ENCODE data around the gene PRKAR2B.
A peak's percentile ranks its signal among the peaks of the same experiment; 100 is the strongest.
"Not testable (repeated sequence)": the region's sequence is repeated elsewhere in the genome, so short reads cannot be mapped to it uniquely, and the experiment has no call there.

PRKAR2B gene

DNA sequence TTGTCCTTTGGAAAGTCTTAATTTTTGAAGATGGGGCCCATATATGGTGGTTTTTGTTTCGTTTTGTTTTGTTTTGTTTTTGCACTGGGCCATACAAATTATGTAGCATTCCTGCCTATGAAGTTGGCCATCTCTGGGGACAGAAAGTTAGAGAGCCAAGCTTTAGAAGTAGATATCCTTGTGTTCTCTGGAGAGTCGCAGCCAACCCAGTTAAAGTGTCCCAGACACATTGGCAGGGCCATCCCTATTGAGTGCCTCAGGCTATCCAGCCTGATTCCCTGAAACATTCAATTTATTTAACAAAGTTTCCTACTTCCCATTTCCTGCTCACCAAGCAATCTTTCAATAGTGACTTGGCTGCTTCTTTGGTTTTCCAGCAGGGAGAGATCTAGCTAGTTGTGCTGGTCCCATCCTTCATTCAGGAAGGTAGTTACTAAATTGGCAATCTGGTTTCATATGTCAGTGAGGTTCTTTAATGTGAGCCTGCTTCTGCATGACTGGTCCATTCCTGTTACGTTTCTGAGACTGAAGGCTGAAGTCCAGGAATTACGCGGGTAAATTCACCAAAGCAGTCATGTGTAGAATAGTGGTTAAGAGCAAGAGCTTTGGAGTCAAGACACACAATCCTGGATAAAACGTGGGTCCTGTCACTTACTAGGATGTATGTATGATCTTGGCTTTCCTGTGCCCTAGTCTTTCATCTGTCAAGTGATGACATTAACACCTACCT is 75.0 kb downstream of the PRKAR2B start:
- DNase-seq (ENCODE audit: low read depth): no peak

GRCh38 chr7:107122486-107122911 is 78.0 kb downstream of the PRKAR2B start:
- DNase-seq (ENCODE audit: low read depth): no peak

DNA sequence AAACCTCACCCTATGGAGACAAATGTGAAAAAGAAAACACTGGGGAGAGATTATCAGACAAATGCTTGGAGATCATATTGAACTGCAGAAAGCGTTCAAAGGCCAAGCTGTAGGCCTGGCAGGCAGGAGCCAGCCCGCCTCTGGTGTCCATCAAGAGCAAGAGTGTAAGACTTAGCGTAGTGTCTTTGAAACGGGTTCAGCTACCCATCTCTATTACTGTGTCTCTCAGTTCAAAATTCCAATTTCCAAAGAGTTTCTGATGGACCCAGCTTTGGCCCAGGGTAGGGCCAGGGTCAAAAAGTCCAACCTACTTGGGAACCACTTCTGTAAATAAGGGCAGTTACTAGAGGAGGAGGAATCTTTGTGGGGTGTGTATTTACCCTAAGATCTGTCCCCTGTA is 78.9 kb downstream of the PRKAR2B start:
- DNase-seq (ENCODE audit: low read depth): no peak

GRCh38 chr7:107125475-107125874 is 81.0 kb downstream of the PRKAR2B start:
- DNase-seq (ENCODE audit: low read depth): no peak

DNA sequence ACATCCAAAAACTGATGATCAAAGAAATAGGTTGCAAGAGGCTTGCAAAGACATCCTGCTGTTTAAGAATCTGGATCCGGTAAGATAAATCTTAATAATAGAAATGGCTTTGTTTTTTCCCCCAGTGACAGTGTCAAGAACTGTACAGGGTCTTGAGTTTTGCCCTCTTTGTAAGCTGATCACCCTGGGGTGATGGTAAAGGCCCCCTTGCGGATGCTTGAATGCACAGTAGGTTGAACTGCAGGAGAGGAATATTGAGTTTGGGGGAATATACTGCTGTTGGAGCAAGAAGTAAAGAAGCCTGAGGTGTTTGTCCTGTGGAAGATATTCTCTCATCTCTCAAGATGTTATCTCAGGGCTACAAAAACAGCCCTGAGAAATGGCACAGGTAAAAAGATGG is 83.7 kb downstream of the PRKAR2B start:
- no peak for DNase-seq (ENCODE audit: low read depth)

DNA sequence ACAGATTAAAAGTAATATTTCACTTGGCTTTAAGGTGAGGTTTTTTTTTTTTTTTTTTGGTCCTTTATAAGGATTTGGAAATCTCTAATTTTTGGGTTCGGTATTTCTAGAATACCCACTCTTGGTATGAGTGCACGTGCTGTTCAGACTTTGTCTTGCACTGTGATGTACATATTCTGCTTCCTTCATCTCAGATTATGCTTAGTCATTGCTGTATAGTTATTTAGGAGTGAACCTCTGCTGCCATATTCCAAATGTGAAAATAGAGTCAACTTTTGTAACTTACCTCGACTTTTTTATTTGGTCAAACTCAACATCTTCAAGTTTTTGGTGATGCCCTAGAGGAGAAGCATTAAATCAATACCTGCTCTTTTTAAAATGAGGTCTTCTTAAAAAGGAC is 84.2 kb downstream of the PRKAR2B start:
- DNase-seq (ENCODE audit: low read depth): no peak

DNA sequence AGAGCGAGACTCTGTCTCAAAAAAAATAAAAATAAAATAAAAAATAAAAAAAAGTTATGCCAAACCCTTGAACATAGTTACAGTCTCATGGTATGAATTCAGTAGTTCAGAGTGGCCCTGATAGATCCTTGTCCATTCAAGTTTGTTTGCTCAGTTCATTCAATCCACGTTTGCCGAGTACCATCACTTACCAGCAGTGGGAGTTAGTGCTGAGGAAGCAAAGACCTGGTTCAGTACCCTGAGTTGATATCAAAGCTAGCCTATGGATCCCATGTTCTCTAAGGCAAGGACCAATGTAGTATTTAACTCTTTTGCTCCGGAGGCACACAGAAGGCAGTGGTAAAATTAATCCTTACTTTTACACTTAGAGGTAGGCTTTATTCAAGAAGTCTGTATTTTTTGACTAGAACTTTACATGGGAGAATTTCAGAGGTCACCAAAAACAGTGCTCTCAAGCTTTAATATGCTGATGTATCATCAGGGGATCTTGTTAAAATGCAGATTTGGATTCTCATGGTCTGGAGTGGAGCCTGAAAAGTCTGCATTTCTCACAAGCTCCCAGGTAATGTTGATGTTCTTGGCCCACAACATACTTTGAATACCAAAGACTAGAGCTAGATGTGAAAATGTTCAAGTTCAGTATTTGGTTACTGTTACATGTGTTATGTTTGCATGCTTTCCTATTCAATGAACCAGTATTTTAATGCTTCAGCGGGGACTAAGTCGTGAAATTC is 86.1 kb downstream of the PRKAR2B start:
- DNase-seq (ENCODE audit: low read depth): no peak

DNA sequence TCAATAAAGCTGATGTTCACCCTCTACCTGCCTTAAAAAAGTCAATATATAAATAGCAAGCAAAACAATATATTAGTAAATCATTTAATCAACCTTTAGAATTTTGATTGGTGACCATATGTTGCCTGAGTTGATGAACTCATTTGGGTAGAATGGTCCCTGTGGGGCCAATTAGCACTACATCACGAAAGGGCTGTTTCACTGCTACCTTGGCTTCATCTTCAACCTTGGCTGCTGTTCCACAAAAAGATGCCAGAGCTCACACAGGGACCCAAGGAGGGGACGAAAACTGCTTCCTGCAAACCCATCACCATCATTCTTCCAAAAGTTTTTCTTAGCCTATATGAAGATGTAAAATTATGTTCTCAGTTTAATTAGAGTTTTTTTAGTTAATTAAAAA is 88.9 kb downstream of the PRKAR2B start:
- DNase-seq (ENCODE audit: low read depth): no peak

DNA sequence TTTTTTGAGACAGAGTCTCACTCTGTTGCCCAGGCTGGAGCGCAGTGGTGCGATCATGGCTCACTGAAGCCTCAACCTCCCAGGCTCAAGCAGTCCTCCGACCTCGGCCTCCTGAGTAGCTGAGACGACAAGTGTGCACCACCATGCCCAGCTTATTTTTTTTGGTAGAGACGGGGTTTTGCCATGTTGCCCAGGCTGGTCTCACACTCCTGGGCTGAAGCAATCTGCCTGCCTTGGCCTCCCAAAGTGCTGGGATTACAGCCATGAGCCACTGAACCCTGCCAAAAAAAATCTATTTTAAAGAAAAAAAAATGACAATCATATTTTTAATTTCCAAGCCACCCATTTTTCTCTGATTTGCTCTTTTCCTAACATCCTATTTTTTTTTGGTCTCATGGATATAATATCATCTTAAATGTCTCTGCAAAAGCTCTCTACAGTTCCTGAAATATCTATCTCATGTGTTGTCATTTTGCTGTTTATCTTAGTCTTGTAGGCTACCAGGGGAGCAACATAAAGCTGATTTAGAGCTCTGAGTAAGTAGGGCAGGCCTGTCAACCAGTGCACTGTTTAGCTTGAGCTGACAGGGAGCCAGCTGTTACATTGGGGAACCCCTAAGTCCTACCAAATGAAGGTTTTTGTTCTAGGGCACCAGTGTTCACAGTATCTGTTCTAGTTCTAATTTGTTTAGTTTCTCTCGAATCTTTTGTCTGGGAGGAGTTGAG is 94.4 kb downstream of the PRKAR2B start:
- no peak for DNase-seq (ENCODE audit: low read depth)

DNA sequence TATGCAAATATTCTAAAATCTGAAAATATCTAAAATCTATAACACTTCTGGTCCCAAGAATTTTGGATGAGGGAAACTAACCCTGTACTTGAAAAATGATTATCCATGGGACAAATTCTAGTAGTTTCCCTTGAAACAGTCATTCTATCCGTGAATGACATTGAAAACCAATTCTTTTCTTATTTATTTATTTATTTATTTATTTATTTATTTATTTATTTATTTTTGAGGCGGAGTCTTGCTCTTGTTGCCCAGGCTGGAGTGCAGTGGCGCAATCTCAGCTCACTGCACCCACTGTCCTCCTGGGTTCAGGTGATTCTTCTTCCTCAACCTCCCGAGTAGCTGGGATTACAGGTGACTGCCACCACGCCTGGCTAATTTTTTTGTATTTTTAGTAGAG is 99.4 kb downstream of the PRKAR2B start:
- DNase-seq (ENCODE audit: low read depth): not testable (repeated sequence)

DNA sequence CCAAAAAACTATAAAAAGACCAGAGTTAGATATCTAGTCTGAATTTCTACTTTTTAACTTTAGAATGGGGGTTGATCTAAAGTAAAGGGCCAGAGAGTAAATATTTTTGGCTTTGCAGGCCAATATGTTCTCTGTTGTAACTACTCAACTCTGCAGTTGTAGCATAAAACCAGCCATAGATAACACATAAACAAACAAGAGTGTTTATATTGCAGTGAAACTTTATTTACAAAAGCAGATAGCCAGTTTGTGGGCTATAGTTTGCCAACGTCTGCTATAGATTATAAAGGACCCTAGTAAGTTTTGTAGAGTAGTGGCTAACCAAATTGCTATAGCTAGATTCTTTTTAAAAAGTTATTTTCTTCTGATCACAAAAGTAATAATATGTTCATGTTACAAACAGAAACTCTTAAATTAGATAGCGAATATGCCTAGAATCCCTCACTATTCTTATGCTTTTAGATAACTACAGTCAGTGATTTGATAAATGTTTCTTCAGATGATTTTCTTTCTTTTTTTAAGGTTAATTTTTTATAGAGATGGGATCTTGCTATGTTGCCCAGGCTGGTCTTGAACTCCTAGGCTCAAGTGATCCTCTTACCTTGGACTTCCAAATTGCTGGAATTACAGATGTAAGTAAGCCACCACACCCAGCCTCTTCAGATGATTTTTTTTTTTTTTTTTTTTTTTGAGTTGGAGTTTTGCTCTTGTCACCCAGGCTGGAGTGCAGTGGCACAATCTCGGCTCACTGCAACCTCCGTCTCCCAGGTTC is 100.7 kb downstream of the PRKAR2B start:
- DNase-seq (ENCODE audit: low read depth): no peak

DNA sequence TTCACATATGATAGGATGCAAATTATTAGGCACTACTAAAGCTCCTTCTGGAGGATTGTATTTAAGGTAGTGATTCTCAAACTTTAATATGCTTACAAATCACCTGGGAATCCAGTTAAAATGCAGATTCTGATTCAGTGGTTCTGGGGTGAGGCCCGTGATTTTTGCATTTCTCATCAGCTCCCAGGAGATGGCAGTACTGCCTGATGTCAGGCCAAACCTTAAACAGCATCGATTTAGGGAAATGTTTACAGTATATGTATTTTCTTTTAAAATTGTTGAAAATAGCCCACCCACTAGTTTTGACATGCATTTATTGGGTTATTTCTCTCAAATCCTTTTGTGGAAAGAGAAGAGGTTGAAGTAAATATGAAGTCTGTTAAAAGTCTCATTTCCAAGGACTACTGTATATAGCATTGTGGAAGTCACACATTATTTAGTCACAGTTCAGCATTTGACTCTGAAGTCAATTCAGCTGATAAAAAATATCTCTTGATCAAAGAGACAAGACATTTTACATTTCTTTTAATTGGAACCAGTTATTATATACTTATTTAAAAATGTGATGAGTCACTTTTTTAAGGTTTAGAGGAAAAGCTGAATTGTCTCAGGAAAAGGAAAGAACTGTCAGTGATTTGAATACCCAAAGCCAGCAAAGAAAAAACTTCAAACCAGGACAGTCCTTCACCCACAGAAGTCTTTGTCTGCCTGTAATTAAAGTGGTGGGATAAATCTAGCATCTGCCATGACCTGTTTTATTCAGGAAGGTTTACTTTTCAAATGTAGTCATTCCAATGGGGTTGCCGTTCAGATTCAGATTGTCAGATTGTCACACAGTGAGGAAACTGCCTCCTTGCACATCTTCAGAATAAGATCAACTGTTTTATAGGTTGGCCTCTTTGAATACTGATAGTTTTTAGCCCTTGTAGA is 103.2 kb downstream of the PRKAR2B start:
- no peak for DNase-seq (ENCODE audit: low read depth)

DNA sequence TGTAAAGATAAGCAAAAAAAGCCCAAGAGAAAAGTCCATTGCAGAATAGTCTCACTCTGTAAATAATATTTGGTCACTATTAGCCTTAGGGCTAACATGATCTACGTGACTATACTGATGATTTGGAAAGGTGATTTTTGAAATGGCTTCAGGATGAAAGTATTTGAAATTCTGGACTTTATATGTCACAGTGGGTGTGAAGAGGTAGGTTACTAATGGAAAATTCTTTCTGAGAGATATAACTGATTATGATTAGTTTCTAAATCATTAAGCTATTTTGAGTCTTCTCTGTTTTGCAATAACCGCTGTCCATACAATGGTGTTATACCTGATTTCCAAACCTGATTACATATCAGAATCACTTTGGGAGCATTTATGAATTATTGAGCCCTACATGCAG is 104.2 kb downstream of the PRKAR2B start:
- no peak for DNase-seq (ENCODE audit: low read depth)

- DNase-seq (ENCODE audit: low read depth): no peak
Measured at GRCh38 chr7:107149863-107150262, 105.4 kb downstream of the PRKAR2B start.

DNA sequence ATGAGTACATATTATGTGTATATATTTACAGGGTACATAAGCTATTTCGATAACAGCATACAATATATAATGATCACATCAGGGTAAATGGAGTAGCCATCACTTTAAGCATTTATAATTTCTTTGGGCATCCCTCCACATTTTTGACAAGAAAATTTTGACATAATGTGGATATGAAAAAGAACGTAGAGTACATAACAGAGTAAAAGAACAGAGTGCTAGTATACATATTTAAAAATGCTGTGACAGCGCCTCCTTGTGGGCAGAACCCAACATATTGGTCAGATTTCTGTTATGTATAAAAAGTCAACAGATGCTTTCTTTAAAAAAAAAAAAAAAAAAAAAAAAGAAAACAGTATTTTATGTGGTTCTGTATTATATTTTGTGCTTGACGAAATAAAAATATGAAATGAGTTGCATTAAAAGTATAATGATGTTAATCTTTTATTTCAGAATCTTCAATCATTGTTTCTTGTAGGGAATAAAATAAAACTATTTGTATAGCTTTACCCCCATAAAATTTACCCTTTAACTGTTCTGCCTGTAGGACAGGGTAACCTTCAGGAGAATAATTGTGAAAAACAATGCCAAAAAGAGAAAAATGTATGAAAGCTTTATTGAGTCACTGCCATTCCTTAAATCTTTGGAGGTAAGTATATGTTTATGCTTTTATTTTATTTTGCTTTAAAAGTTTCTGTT is 106.0 kb downstream of the PRKAR2B start:
- peak; percentile 68 for DNase-seq (ENCODE audit: low read depth)

GRCh38 chr7:107151538-107151937 is 107.0 kb downstream of the PRKAR2B start:
- DNase-seq (ENCODE audit: low read depth): no peak

DNA sequence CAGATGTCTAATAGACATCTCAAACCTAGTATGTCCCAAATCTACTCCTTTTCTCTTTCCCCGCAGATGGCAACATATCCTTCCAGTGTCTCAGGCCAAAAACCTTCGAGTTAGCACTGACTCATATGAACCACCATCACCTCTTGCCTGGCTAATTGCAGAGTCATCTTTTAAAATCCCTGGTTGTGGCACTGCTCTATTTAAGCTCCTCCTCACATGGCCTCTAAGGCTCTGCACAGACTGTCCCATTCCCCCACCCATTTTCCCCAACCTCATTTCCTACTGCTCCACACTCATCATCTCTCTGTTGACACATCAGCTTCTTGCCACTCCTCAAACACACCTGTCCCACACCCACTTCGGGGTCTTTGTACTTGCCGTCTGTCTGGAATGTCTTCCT is 107.5 kb downstream of the PRKAR2B start:
- DNase-seq (ENCODE audit: low read depth): no peak

- no peak for DNase-seq (ENCODE audit: low read depth)
Measured at GRCh38 chr7:107154826-107155225, 110.3 kb downstream of the PRKAR2B start.

DNA sequence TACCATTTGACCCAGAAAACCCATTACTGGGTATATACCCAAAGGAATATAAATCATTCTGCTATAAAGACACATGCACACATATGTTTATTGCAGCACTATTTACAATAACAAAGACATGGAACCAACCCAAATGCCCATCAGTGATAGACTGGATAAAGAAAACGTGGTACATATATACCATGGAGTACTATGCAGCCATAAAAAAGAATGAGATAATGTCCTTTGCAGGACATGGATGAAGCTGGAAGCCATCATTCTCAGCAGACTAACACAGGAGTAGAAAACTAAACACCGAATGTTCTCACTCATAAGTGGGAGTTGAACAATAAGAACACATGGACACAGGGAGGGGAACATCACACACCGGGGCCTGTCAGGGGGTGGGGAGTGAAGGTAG is 111.2 kb downstream of the PRKAR2B start:
- not testable (repeated sequence) for DNase-seq (ENCODE audit: low read depth)

DNA sequence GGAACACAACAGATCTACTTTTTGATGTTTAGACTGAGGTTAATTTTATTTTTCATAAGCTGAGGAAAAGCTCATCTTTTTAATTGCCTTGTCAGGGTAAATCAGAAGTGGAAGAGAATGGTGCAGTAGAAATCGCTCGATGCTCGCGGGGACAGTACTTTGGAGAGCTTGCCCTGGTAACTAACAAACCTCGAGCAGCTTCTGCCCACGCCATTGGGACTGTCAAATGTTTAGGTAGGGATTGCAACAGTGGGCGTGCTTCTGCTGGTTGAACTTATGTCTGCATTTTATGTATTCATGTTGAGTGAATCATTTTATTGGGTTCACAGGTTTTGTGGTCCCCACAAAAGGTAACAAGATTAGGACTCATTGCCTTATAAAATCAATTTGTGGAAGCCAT is 112.6 kb downstream of the PRKAR2B start:
- no peak for DNase-seq (ENCODE audit: low read depth)

- no peak for DNase-seq (ENCODE audit: low read depth)
Measured at GRCh38 chr7:107158028-107158427, 113.5 kb downstream of the PRKAR2B start.

All from stimulated activated CD8-positive, alpha-beta memory T cell treated with anti-CD3 and anti-CD28 coated beads, Interleukin-15, amount 100 ng/mL, for 1 hour (primary cell).